Stimulated activated naive CD4-positive, alpha-beta T cell treated with Interleukin-2 at 50 U/mL for 16 hours (primary cell): ENCODE results near the gene IGHMBP2.

Source experiments
- DNase-seq: peaks from one replicate; lab custom pipeline; 2025; lab: John Stamatoyannopoulos, UW

Gene IGHMBP2

GRCh38 chr11:68890490-68891231 is 13.0 kb upstream of the IGHMBP2 start:
- DNase-seq, result no peak

- DNase-seq, result no peak
These were observed 12.2 kb upstream of the IGHMBP2 start for GRCh38 chr11:68891351-68891948.

- no peak for DNase-seq
These were observed 11.1 kb upstream of the IGHMBP2 start for GRCh38 chr11:68892576-68892975.

GRCh38 chr11:68893282-68893681 is 10.4 kb upstream of the IGHMBP2 start:
- DNase-seq, result no peak

- no peak for DNase-seq
These were observed 7.3 kb upstream of the IGHMBP2 start for GRCh38 chr11:68896171-68896959.

GRCh38 chr11:68897441-68897840 is 6.2 kb upstream of the IGHMBP2 start:
- no peak for DNase-seq

- DNase-seq, result no peak
These were observed 2.8 kb upstream of the IGHMBP2 start for GRCh38 chr11:68900835-68901381.

- peak; percentile 9 for DNase-seq
These were observed 657 bp downstream of the IGHMBP2 start for GRCh38 chr11:68904248-68904847.

- no peak for DNase-seq
These were observed 2.0 kb downstream of the IGHMBP2 start for GRCh38 chr11:68905421-68906360.

- no peak for DNase-seq
These were observed 4.6 kb downstream of the IGHMBP2 start for GRCh38 chr11:68908273-68908672.

GRCh38 chr11:68910965-68911364 is 7.3 kb downstream of the IGHMBP2 start:
- no peak for DNase-seq

- no peak for DNase-seq
These were observed 8.0 kb downstream of the IGHMBP2 start for GRCh38 chr11:68911731-68912130.

- DNase-seq, result no peak
These were observed 8.6 kb downstream of the IGHMBP2 start for GRCh38 chr11:68912254-68912653.

GRCh38 chr11:68913188-68913587 is 9.5 kb downstream of the IGHMBP2 start:
- no peak for DNase-seq

- DNase-seq, result no peak
These were observed 11.1 kb downstream of the IGHMBP2 start for GRCh38 chr11:68914761-68915160.

- no peak for DNase-seq
These were observed 12.7 kb downstream of the IGHMBP2 start for GRCh38 chr11:68916439-68916838.

GRCh38 chr11:68923614-68924013 is 19.9 kb downstream of the IGHMBP2 start:
- DNase-seq, result no peak

- DNase-seq, result no peak
These were observed 20.6 kb downstream of the IGHMBP2 start for GRCh38 chr11:68924073-68924925.

- DNase-seq, result no peak
These were observed 21.9 kb downstream of the IGHMBP2 start for GRCh38 chr11:68925611-68926010.
